HG02852 (cell line): ENCODE measurements around the gene LRRC26.

Source experiments
- ATAC-seq: cut with Tn5 transposase; IDR thresholded peaks from one replicate; pipeline ENCODE4 v1.9.1; 2021; ENCODE audit warnings: mild to moderate bottlenecking, moderate library complexity; ENCODE audit not compliant: unreplicated experiment

The LRRC26 gene

DNA sequence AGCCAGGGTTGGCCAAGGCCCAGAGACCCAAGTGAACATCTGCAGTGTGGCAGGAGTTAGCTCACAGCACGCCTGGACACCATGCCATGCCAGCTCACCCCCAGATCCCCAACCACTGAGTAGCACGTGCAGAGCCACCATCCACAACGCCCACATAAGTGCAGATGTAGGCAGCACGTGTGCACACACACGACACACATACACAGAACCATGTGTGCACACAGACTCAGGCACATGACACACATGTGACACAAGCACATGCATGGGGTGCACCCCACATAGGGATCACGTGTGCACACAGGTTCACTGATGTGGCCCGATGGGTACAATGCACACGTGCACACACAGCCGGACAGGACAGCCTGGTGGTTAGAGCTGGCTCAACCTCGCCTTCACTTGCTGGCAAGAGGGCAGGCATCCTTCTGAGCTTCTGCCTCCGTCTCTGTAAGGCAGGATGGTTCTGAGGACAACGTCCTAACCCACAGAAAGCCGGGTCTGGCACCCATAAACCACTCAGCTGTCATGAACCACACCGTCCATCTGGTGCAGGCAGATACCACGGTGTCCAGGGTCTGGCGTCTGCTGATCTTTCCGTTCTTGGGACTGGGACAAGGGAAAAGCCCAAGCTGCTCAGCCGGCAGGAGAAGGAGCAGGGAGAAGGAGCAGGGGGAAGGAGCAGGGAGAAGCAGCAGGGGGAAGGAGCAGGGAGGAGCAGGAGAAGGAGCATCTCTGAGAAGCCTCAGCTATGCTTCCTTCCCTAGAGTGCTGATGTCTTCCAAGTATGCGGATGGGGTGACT, 12.0 kb downstream of the LRRC26 start:
- no peak for ATAC-seq

- ATAC-seq: no peak
Measured at GRCh38 chr9:137156567-137157375, 13.1 kb downstream of the LRRC26 start.

DNA sequence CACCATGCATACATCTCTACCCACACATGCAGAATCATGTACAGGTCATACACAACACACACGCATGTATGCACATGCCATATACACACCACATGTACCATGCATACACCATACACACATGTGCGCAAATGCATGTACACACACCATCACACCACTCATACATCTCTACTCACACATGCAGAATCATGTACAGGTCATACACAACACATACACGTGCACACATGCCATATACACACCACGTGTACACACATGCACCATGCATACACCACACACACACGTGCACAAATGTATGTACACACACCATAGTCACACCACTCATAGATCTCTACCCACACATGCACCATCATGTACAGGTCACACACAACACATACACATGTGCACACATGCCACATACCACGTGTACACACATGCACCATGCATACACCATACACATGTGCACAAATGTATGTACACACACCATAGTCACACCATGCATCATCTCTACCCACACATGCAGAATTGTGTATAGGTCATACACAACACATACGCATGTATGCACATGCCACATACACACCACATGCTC, 16.9 kb downstream of the LRRC26 start:
- ATAC-seq: no peak

DNA sequence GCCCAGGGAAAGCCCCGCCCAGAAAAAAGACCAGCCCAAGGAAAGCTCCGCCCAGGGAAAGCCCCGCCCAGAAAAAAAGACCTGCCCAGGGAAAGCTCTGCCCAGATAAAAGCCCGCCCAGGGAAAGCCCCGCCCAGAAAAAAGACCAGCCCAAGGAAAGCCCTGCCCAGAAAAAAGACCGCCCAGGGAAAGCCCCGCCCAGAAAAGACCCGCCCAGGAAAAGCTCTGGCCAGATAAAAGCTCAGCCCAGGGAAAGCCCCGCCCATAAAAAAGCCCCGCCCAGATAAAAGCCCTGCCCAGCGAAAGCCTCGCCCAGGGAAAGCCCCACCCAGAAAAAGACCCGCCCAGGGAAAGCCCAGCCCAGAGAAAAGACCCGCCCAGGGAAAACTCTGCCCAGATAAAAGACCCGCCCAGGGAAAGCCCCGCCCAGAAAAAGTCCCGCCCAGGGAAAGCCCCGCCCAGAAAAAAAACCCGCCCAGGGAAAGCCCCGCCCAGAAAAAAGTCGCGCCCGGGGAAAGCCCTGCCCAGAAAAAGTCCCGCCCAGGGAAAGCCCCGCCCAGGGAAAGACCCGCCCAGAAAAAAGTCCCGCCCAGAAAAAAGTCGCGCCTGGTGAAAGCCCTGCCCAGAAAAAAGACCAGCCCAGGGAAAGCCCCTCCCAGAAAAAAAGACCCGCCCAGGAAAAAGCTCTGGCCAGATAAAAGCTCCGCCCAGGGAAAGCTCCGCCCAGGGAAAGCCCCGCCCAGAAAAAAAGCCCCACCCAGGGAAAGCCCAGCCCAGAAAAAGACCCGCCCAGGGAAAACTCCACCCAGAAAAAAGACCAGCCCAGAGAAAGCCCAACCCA, 19.0 kb downstream of the LRRC26 start:
- ATAC-seq: no peak

DNA sequence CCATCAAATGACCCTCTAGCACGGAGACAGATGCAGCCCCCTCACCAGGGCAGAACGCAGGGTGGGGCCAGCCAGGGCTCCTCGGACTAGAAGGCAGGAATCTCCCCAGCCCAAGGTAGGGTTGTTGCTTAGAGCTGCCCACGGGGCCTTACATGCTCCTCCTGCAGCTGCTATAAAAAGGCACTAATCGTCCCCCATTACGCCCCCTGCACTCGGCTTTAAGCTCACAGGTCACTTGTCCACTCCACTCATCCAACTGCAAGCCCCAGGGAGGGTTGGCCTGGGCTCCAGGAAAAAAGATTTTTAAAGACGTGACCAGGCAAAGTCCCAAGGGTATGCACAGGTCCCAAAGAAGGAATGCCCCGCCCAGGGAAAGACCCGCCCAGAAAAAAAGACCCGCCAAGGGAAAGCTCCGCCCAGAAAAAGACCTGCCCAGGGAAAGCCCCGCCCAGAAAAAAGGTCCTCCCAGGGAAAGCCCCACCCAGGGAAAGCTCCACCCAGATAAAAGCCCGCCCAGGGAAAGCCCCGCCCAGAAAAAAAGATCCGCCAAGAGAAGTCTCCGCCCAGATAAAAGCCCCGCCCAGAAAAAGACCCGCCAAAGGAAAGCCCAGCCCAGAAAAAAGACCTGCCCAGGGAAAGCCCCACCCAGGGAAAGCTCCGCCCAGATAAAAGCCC, 19.8 kb downstream of the LRRC26 start:
- ATAC-seq: no peak

GRCh38 chr9:137149363-137149762, 20.5 kb downstream of the LRRC26 start:
- ATAC-seq: no peak

DNA sequence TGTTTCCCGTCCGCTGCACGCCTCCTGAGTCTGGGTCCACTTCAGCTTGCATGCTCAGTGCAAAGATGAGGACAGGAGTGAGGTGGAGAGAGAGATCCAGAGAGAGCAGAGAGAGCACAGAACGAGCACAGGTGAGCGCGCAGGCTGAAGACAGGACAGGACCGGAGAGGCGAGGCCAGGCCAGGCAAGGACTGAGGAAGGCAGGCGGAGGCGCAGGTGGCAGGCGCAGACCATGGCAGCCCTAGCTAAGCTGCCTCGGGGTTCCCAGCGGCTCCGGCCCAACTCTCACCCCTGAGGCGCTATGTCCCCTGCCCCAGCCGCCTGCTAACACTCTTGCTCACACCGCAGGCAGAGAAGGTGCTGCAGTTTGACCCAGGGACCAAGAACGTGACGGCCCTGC, 21.2 kb downstream of the LRRC26 start:
- no peak for ATAC-seq

GRCh38 chr9:137148242-137148641, 21.6 kb downstream of the LRRC26 start:
- no peak for ATAC-seq

- ATAC-seq: no peak
Measured at GRCh38 chr9:137147793-137148160, 22.1 kb downstream of the LRRC26 start.

DNA sequence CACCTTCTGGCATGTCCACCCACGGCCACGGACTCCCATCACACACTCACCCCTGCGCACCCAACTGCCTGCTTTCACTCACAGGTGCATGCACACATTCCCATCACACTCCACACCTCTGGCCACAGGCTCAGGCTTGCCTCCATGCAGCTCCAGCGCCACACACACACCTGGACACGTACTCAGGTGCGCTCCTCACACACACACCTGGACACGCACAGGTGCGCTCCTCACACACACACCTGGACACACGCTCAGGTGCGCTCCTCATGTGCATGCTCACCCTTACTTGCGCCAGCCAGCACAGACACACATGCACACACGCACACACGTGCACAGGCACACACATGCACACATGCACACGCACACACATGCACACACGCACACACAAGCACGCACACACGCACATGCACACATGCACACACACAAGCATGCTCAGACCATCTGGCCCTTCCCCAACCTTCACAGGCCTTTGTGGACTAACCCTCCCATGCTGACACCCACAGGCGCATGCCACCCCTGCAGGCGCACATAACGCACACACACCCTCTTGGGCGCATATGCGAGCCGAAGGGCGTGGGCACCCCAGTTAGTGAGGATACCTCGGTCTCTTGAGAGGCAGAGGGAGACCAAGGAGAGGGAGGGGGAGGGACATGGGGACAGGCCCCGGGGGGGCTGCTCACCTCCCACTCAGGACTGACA, 22.6 kb downstream of the LRRC26 start:
- ATAC-seq: no peak

DNA sequence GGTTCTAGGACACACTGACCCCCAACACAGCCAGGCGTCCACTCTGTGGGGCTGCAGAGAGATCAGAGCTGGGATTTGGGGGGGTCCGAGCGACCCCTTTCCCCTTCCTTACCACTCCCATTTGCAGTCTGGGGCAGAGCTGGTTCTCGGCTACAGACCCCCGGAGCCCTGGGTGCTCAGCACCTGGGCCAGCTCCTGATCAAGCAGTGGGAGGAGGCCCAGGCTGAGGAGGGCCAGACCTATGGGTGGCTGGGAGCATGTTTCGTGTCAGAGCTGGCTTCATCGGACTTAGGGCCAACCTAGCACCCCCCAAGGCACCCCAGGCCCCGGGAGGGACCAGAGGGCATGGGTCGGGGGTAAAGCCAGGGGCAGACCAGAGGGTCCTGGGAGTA, 23.3 kb downstream of the LRRC26 start:
- ATAC-seq: no peak

- ATAC-seq: no peak
Measured at GRCh38 chr9:137145731-137146526, 23.9 kb downstream of the LRRC26 start.

- ATAC-seq: no peak
Measured at GRCh38 chr9:137143459-137143858, 26.4 kb downstream of the LRRC26 start.

GRCh38 chr9:137141976-137142936, 27.6 kb downstream of the LRRC26 start:
- ATAC-seq: no peak

DNA sequence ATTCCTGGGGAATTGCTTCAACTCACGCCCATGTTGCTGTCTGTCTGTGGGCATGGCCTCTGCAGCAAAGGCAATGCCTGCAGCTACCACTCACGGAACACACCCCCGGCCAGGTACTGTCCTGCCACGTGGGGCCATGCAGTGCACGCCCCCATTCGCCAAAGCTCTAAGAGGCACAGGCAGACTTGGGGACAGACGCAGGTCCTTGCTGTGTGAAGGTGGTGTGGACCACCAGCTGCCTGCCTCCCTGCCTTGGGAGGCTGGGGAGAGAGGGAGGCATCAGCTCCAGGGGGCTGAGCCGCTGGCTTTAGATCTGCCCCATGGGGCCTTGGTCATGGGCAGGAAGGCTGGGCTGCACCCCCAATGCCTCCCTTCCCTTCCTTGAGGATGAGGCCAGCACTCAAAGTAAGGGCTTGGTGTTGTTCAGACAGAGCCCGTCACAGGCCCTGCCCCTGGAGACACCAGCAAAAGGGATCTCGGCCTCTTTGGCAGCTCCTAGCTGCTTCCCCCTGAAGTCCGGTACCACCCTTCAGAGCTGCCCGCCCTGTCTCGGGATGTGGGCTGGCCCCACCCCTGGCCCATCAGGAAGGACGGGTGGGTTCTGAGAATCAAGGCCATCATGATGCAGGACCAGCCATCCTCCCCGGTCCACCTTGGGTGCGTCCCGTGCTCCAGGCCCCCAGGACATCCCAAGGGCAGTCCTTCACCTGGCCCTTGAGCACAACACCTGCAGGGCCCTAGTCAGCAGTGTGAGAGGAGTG, 28.6 kb downstream of the LRRC26 start:
- ATAC-seq: no peak

GRCh38 chr9:137140151-137141012, 29.5 kb downstream of the LRRC26 start:
- ATAC-seq: no peak
